Breast epithelium (tissue), 4 donors: Measurements from ENCODE around the gene LHFPL2. TPM values are rescaled to one million over a fixed set of nuclear protein-coding genes. Genes with fewer than 3 reads are reported as not detected.

Experiments
- DNase-seq, 2 donors: peaks; one replicate each; pipeline ENCODE4 v3.0.0-alpha.2; 2019; ENCODE audit warnings: low spot score in 2 of 2
- H3K27ac ChIP-seq, 2 donors: fragments of 200-600 bp; sonication (generic) in 1 of 2; one replicate each; pipeline ENCODE4 v1.5.1; 2016 to 2019; ENCODE audit warnings: mild to moderate bottlenecking in 1 of 2
- H3K27me3 ChIP-seq, 2 donors: fragments of 200-600 bp; sonication (generic) in 1 of 2; one replicate each; pipeline versions ENCODE4 v1.5.1 to v1.6.0; 2017 to 2019; ENCODE audit warnings: control low read depth in 1 of 2, mild to moderate bottlenecking in 1 of 2
- H3K36me3 ChIP-seq: fragments of 200-600 bp; one replicate; pipeline ENCODE4 v1.5.1; 2019
- H3K4me1 ChIP-seq, 2 donors: fragments of 200-600 bp; sonication (generic); one replicate each; pipeline ENCODE4 v1.5.1; 2016 to 2019; ENCODE audit warnings: control low read depth in 1 of 2
- H3K4me3 ChIP-seq, 3 donors: fragments of 200-600 bp; sonication (generic); 1 replicate in 2 of 3; 2 replicates in 1 of 3; pipeline ENCODE4 v1.5.1; 2016 to 2019; ENCODE audit warnings: mild to moderate bottlenecking in 3 of 3, moderate library complexity in 2 of 3
- H3K9me3 ChIP-seq, 2 donors: fragments of 200-600 bp; sonication (generic) in 1 of 2; one replicate each; pipeline ENCODE4 v1.5.1; 2016 to 2019; ENCODE audit warnings: control low read depth in 1 of 2
- POLR2A ChIP-seq: fragments of 450-650 bp; IDR thresholded peaks from one replicate; pipeline ENCODE4 v1.6.1; 2016; ENCODE audit warnings: antibody characterized with exemption, mild to moderate bottlenecking, moderate library complexity
- POLR2AphosphoS5 ChIP-seq, 3 donors: sonication (generic); formaldehyde crosslinking; IDR thresholded peaks; one replicate each; pipeline ENCODE4 v1.6.1; 2017; ENCODE audit warnings: antibody characterized with exemption in 3 of 3
- intact Hi-C: fragments of 100-400 bp; cut with DNase I; formaldehyde crosslinking; loops from one replicate; pipeline ENCODE4 v1.15.1; 2023; ENCODE audit warnings: low total_unique reads
- total RNA-seq, 3 donors: library from RNA; depleted of rRNA; stranded (reverse); fragments of >200 nt; gene quantifications; one replicate each; pipeline ENCODE4 v1.1.0, GENCODE V29; 2016
- TF ChIP-seq, protein P1 (sequence below), 3 donors: fragments of 450-650 bp; IDR thresholded peaks; one replicate each; pipeline ENCODE4 v1.5.1; 2016 to 2017; ENCODE audit warnings: antibody characterized with exemption in 3 of 3, mild to moderate bottlenecking in 3 of 3, moderate library complexity in 3 of 3

LHFPL2 gene
- total RNA-seq, 3 donors from 2014 or later: 36.8 to 61.8 (median 41.3) TPM

GRCh38 chr5:78482948-78483347 lies 165.6 kb downstream of the LHFPL2 start:
- H3K9me3 ChIP-seq: no peaks in the 10 kb centered on the region
- H3K27me3 ChIP-seq: no peaks in the 10 kb centered on the region
- TF ChIP-seq POLR2A (no peak), POLR2AphosphoS5 (IDR thresholded peaks at IDR 0.05) (no peak)
- TF ChIP-seq, protein P1, sequence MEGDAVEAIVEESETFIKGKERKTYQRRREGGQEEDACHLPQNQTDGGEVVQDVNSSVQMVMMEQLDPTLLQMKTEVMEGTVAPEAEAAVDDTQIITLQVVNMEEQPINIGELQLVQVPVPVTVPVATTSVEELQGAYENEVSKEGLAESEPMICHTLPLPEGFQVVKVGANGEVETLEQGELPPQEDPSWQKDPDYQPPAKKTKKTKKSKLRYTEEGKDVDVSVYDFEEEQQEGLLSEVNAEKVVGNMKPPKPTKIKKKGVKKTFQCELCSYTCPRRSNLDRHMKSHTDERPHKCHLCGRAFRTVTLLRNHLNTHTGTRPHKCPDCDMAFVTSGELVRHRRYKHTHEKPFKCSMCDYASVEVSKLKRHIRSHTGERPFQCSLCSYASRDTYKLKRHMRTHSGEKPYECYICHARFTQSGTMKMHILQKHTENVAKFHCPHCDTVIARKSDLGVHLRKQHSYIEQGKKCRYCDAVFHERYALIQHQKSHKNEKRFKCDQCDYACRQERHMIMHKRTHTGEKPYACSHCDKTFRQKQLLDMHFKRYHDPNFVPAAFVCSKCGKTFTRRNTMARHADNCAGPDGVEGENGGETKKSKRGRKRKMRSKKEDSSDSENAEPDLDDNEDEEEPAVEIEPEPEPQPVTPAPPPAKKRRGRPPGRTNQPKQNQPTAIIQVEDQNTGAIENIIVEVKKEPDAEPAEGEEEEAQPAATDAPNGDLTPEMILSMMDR (IDR thresholded peaks at IDR 0.05): no peak
- no peaks in the 10 kb centered on the region for H3K36me3 ChIP-seq
- H3K4me1 ChIP-seq: no peaks in the 10 kb centered on the region
- peak overlapping the region in 1 of 2 donors; percentile 17 for H3K27ac ChIP-seq
- intact Hi-C loops: no loop called here
- DNase-seq: no peak
- no peak overlapping the region for H3K4me3 ChIP-seq

GRCh38 chr5:78476795-78477194 lies 171.8 kb downstream of the LHFPL2 start:
- TF ChIP-seq POLR2AphosphoS5 (IDR thresholded peaks at IDR 0.05) (no peak), POLR2A (no peak)
- TF ChIP-seq, protein P1 (IDR thresholded peaks at IDR 0.05): no peak
- intact Hi-C loops: no loop called here
- Histone ChIP-seq H3K4me3 (no peak overlapping the region), H3K36me3 (no peaks in the 10 kb centered on the region), H3K27me3 (no peaks in the 10 kb centered on the region), H3K4me1 (no peaks in the 10 kb centered on the region), H3K9me3 (no peaks in the 10 kb centered on the region), H3K27ac (no peak overlapping the region)
- DNase-seq: no peak

DNA sequence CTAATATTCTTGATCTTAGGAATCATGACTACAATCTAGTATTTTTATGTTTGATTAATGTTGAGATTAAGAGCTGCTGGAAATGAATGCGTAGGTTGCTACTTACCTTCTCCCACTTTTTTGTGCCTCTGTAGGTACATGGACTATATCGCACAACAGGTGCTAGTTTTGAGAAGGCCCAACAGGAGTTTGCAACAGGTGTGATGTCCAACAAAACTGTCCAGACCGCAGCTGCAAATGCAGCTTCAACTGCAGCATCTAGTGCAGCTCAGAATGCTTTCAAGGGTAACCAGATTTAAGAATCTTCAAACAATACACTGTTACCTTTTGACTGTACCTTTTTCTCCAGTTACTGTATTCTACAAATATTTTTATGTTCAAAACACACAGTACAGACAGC lies 173.2 kb downstream of the LHFPL2 start:
- DNase-seq: no peak
- no peaks in the 10 kb centered on the region for H3K36me3 ChIP-seq
- intact Hi-C loops: no loop called here

DNA sequence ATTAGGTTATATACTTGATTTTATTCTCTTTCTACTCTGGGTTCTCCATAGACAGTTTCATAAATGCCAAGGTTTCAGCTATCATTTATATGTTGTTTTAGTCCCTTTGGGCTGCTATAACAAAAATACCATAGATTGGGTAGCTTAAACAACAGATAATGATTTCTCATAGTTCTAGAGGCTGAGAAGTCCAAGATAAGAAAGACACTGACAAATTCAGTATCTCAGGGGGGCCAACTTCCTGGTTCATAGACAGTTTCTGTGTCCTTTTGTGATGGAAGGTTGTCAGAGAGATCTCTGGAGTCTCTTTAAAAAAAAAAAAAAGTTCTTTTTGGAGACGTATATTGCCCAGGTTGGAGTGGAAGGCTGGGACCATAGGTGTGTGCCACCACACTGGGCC lies 174.8 kb downstream of the LHFPL2 start:
- intact Hi-C loops: no loop called here
- no peaks in the 10 kb centered on the region for H3K9me3 ChIP-seq
- no peaks in the 10 kb centered on the region for H3K27me3 ChIP-seq
- TF ChIP-seq POLR2AphosphoS5 (IDR thresholded peaks at IDR 0.05) (no peak), POLR2A (no peak)
- TF ChIP-seq, protein P1 (IDR thresholded peaks at IDR 0.05): no peak
- H3K27ac ChIP-seq: no peak overlapping the region
- no peak for DNase-seq
- H3K36me3 ChIP-seq: no peaks in the 10 kb centered on the region
- no peak overlapping the region for H3K4me3 ChIP-seq
- no peaks in the 10 kb centered on the region for H3K4me1 ChIP-seq

More for the DNA sequence above, 173.2 kb downstream of the LHFPL2 start:
- Histone ChIP-seq H3K9me3 (no peaks in the 10 kb centered on the region), H3K27me3 (no peaks in the 10 kb centered on the region), H3K4me3 (no peak overlapping the region), H3K4me1 (no peaks in the 10 kb centered on the region), H3K27ac (no peak overlapping the region)
- TF ChIP-seq, protein P1 (IDR thresholded peaks at IDR 0.05): no peak
- TF ChIP-seq POLR2AphosphoS5 (IDR thresholded peaks at IDR 0.05): no peak
- no peak for TF ChIP-seq POLR2A

DNA sequence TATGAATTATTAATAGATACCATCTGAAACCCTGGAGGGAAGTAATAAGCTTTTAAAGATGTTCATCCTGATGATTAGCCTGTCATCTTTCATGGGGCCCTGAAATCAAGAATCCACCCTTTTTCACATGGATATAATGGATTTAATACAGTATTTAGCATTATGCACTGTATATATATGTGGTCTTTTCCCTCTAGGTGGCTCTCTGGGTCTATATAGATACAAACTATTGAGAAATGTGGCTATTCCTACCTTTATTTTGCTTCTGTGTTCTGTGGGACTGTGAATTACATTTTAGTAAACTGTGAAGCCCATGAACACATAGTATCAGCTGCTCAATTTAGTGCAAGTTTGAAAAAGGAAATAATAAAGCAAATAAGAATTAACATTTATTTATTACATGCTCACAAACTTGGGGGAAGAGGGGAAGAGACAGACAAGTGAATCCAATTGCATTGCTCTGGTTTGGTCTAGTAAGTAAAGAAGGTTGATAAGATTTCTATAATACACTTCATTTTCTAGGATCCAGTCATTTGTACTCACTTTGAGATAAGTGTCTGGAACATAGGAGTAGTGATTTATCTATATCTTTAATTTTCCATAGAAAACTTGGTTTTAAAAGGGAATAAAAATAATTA lies 176.0 kb downstream of the LHFPL2 start:
- H3K27me3 ChIP-seq: no peaks in the 10 kb centered on the region
- DNase-seq: no peak
- H3K4me3 ChIP-seq: no peak overlapping the region
- H3K36me3 ChIP-seq: no peaks in the 10 kb centered on the region
- H3K27ac ChIP-seq: no peak overlapping the region
- H3K9me3 ChIP-seq: no peaks in the 10 kb centered on the region
- TF ChIP-seq, protein P1 (IDR thresholded peaks at IDR 0.05): peak in 1 of 3 donors; percentile 9
- no peak for TF ChIP-seq POLR2A
- H3K4me1 ChIP-seq: no peaks in the 10 kb centered on the region
- intact Hi-C loops: no loop called here
